Measurements from ENCODE around the gene CUTA. TPM values are rescaled to one million over a fixed set of nuclear protein-coding genes. Genes with fewer than 3 reads are reported as not detected.

The CUTA gene
- total and polyA plus RNA-seq, 2 of the 13 experiments (the other 11 are each of a cell fraction or from before 2014, with no cell fraction given) = 170 to 180 TPM

- TF ChIP-seq FOXK2 (IDR thresholded peaks at IDR 0.05) (no peak), ZNF562 (CRISPR knock-in tag; IDR thresholded peaks at IDR 0.05; ENCODE audit: borderline replicate concordance) (peak; percentile 96), NFYB (CRISPR knock-in tag; IDR thresholded peaks at IDR 0.05) (peak; percentile 96), ZNF704 (CRISPR knock-in tag; IDR thresholded peaks at IDR 0.05; ENCODE audit: borderline replicate concordance) (peak; percentile 86), ZFP41 (CRISPR knock-in tag; IDR thresholded peaks at IDR 0.05; ENCODE audit: borderline replicate concordance) (peak; percentile 79; the same call in 1 of the 2 replicates), SKIL (CRISPR knock-in tag; IDR thresholded peaks at IDR 0.05; ENCODE audit: borderline replicate concordance) (peak; percentile 93), ARID5B (CRISPR knock-in tag; IDR thresholded peaks at IDR 0.05) (peak; percentile 57; the same call in 1 of the 2 replicates), IKZF5 (CRISPR knock-in tag; IDR thresholded peaks at IDR 0.05) (peak; percentile 67; the same call in 1 of the 2 replicates), IRF1 (CRISPR knock-in tag; IDR thresholded peaks at IDR 0.05; ENCODE audit: low read depth) (0 out of 2 replicates have a peak, but pooled peaks have one; percentile 33), ZBTB42 (CRISPR knock-in tag; IDR thresholded peaks at IDR 0.05) (no peak), NR0B2 (CRISPR knock-in tag; IDR thresholded peaks at IDR 0.05) (peak; percentile 99), AGO2 (optimal IDR thresholded peaks at IDR 0.05; ENCODE audit: low read depth, low read length) (peak; percentile 100), ZNF546 (CRISPR knock-in tag; conservative IDR thresholded peaks at IDR 0.05) (no peak; the same call in 1 of the 2 replicates), AKAP8 (CRISPR knock-in tag; IDR thresholded peaks at IDR 0.05) (peak; percentile 100), TERF1 (CRISPR knock-in tag; IDR thresholded peaks at IDR 0.05) (no peak), STAT5B (CRISPR knock-in tag; IDR thresholded peaks at IDR 0.05) (peak; percentile 93), PITX1 (CRISPR knock-in tag; IDR thresholded peaks at IDR 0.05) (peak; percentile 73), HMG20B (CRISPR knock-in tag; conservative IDR thresholded peaks at IDR 0.05) (peak; percentile 69; the same call in 1 of the 2 replicates)
Measured at GRCh38 chr6:33410050-33410710, 7.7 kb downstream of the CUTA start (continued).

Data from HepG2 (cell line).